ENCODE data around the gene CHL1.

- TF ChIP-seq CTCF (conservative IDR thresholded peaks at IDR 0.05 in 1 of 2, IDR thresholded peaks at IDR 0.05 in 1 of 2; ENCODE audit: low read depth in 1 of 2, low read length in 2 of 2) (no peak), EZH2 (IDR thresholded peaks at IDR 0.05; ENCODE audit: low read length, missing control alignments) (no peak)
These were observed 29.8 kb upstream of the CHL1 start for GRCh38 chr3:166799-167198.

All from fibroblast of lung (primary cell).